Glutamatergic neuron (in vitro differentiated cells): ENCODE results near the gene CCDC86. TPM values are rescaled to one million over a fixed set of nuclear protein-coding genes. Genes with fewer than 3 reads are reported as not detected.

Source experiments
- DNase-seq: peaks from one replicate; pipeline ENCODE4 v3.0.0; 2022
- H3K27ac Mint-ChIP-seq: one replicate; pipeline ENCODE4 v1.8.0; 2020; ENCODE audit warnings: mild to moderate bottlenecking, mixed read lengths, inconsistent platforms; ENCODE audit not compliant: unreplicated experiment
- H3K27me3 Mint-ChIP-seq: one replicate; pipeline ENCODE4 v1.8.0; 2020; ENCODE audit warnings: mild to moderate bottlenecking, moderate library complexity, mixed read lengths, inconsistent platforms; ENCODE audit not compliant: unreplicated experiment
- H3K36me3 Mint-ChIP-seq: one replicate; pipeline ENCODE4 v1.8.0; 2020; ENCODE audit warnings: mild to moderate bottlenecking, mixed read lengths, inconsistent platforms; ENCODE audit not compliant: unreplicated experiment
- H3K4me1 Mint-ChIP-seq: one replicate; pipeline ENCODE4 v1.8.0; 2020; ENCODE audit warnings: mild to moderate bottlenecking, low read depth, mixed read lengths, inconsistent platforms; ENCODE audit not compliant: unreplicated experiment
- H3K4me3 Mint-ChIP-seq: one replicate; pipeline ENCODE4 v1.8.0; 2020; ENCODE audit warnings: mild to moderate bottlenecking, mixed read lengths, inconsistent platforms; ENCODE audit not compliant: unreplicated experiment
- H3K9me3 Mint-ChIP-seq: one replicate; pipeline ENCODE4 v1.8.0; 2020; ENCODE audit warnings: mild to moderate bottlenecking, moderate library complexity, mixed read lengths, inconsistent platforms; ENCODE audit not compliant: unreplicated experiment
- CTCF ChIP-seq: fragments of 200-600 bp; sonication (generic); IDR thresholded peaks from one replicate; pipeline ENCODE4 v1.5.0; 2021; ENCODE audit not compliant: partially characterized antibody, unreplicated experiment
- total RNA-seq: library from RNA; stranded (reverse); fragmentation: NEBNext Ultra II Directional; extraction: Animal tissue kit (Norgen Biotek cat#: 25700); gene quantifications from one replicate; pipeline ENCODE4 v1.2.1, GENCODE V29; 2021; ENCODE audit not compliant: unreplicated experiment

The CCDC86 gene
- total RNA-seq, 1 donor from 2014 or later = 12.7 TPM

GRCh38 chr11:60863550-60864521 lies 21.9 kb downstream of the CCDC86 start:
- Mint-ChIP-seq H3K36me3 (peaks cover 7% of the 10 kb centered on the region), H3K27ac (no peak overlapping the region), H3K27me3 (peaks cover 4% of the 10 kb centered on the region), H3K4me3 (no peak overlapping the region), H3K9me3 (no peaks in the 10 kb centered on the region), H3K4me1 (peaks cover 1% of the 10 kb centered on the region)
- TF ChIP-seq CTCF = no peak
- DNase-seq = no peak

- Mint-ChIP-seq H3K36me3 (peaks cover 7% of the 10 kb centered on the region), H3K4me1 (peaks cover 6% of the 10 kb centered on the region), H3K27ac (no peak overlapping the region), H3K27me3 (peaks cover 1% of the 10 kb centered on the region), H3K4me3 (no peak overlapping the region), H3K9me3 (peaks cover 4% of the 10 kb centered on the region)
- DNase-seq = no peak
- no peak for TF ChIP-seq CTCF
Measured at GRCh38 chr11:60864856-60865513, 23.1 kb downstream of the CCDC86 start.

GRCh38 chr11:60866911-60867870 lies 25.3 kb downstream of the CCDC86 start, which contains the start of gene ZP1:
TSS of gene ZP1 (plus strand) at chr11:60867542. CDS start at chr11:60867562, 20 bp downstream.
- Mint-ChIP-seq H3K9me3 (peaks cover 5% of the 10 kb centered on the region), H3K4me1 (peaks cover 10% of the 10 kb centered on the region), H3K4me3 (no peak within 1 kb of the TSS), H3K36me3 (peaks cover 6% of the 10 kb centered on the region), H3K27ac (no peak within 1 kb of the TSS), H3K27me3 (no peaks in the 10 kb centered on the region)
- no peak for DNase-seq
- no peak for TF ChIP-seq CTCF

GRCh38 chr11:60867871-60868681 lies 26.2 kb downstream of the CCDC86 start:
- no peak for TF ChIP-seq CTCF
- Mint-ChIP-seq H3K27me3 (peaks cover 2% of the 10 kb centered on the region), H3K4me1 (peaks cover 11% of the 10 kb centered on the region), H3K9me3 (peaks cover 5% of the 10 kb centered on the region), H3K27ac (no peak overlapping the region), H3K4me3 (no peak overlapping the region), H3K36me3 (no peaks in the 10 kb centered on the region)
- DNase-seq = no peak
